GM23338 (cell line): ENCODE measurements around the gene NRP1. TPM values are rescaled to one million over a fixed set of nuclear protein-coding genes. Genes with fewer than 3 reads are reported as not detected.

Experiments
- ATAC-seq: fragments of 200-7000 bp; cut with Tn5 transposase; 3 replicates; pipeline ENCODE4 v1.9.1; 2020
- DNase-seq: peaks from one replicate; pipeline ENCODE4 v3.0.0-alpha.2; 2015; ENCODE audit warnings: low spot score
- H2AFZ ChIP-seq: fragments of 200-600 bp; sonication (generic); 2 replicates; pipeline ENCODE4 v1.8.0; 2016; ENCODE audit warnings: antibody characterized with exemption, mild to moderate bottlenecking, moderate library complexity
- H3F3A ChIP-seq: fragments of 200-600 bp; sonication (generic); replicated peaks from 2 replicates; pipeline ENCODE4 v1.8.0; 2017; ENCODE audit warnings: antibody characterized with exemption, mixed run types, low read depth
- H3K27ac ChIP-seq: fragments of 200-600 bp; sonication (generic); 2 replicates; pipeline ENCODE4 v1.6.1; 2016; ENCODE audit warnings: low read depth
- H3K27me3 ChIP-seq: fragments of 200-600 bp; sonication (generic); 2 replicates; pipeline ENCODE4 v1.8.0; 2016; ENCODE audit warnings: mild to moderate bottlenecking, mixed run types, moderate library complexity; ENCODE audit not compliant: insufficient read depth
- H3K36me3 ChIP-seq: fragments of 200-600 bp; sonication (generic); 2 replicates; pipeline ENCODE4 v1.8.0; 2016; ENCODE audit warnings: mild to moderate bottlenecking; ENCODE audit not compliant: insufficient read depth
- H3K4me1 ChIP-seq: fragments of 200-600 bp; sonication (generic); 2 replicates; pipeline ENCODE4 v1.8.0; 2016; ENCODE audit warnings: mild to moderate bottlenecking, moderate library complexity; ENCODE audit not compliant: insufficient read depth
- H3K4me2 ChIP-seq: fragments of 200-600 bp; sonication (generic); 2 replicates; pipeline ENCODE4 v1.7.1; 2017; ENCODE audit warnings: mixed run types
- H3K4me3 ChIP-seq: fragments of 200-600 bp; sonication (generic); 2 replicates; pipeline ENCODE4 v1.6.1; 2016; ENCODE audit warnings: mixed run types
- H3K79me2 ChIP-seq: fragments of 200-600 bp; sonication (generic); replicated peaks from 2 replicates; pipeline ENCODE4 v1.8.0; 2017; ENCODE audit warnings: mild to moderate bottlenecking; ENCODE audit not compliant: insufficient read depth
- H3K9me2 ChIP-seq: fragments of 200-600 bp; sonication (generic); 2 replicates; pipeline ENCODE4 v1.8.0; 2017; ENCODE audit not compliant: insufficient read depth
- H4K20me1 ChIP-seq: fragments of 200-600 bp; sonication (generic); replicated peaks from 2 replicates; pipeline ENCODE4 v1.8.0; 2017; ENCODE audit warnings: mild to moderate bottlenecking; ENCODE audit not compliant: insufficient read depth
- H3K27ac Mint-ChIP-seq: 2 replicates; pipeline ENCODE4 v1.8.0; 2020; ENCODE audit warnings: inconsistent platforms, mild to moderate bottlenecking, moderate library complexity, mixed read lengths
- H3K27me3 Mint-ChIP-seq: 3 replicates; pipeline ENCODE4 v1.8.0; 2022; ENCODE audit warnings: low read depth, mild to moderate bottlenecking, moderate library complexity, mixed read lengths, inconsistent platforms; ENCODE audit not compliant: insufficient read depth, poor library complexity
- H3K36me3 Mint-ChIP-seq: 3 replicates; pipeline ENCODE4 v1.8.0; 2021; ENCODE audit warnings: low read depth, mild to moderate bottlenecking, inconsistent platforms, moderate library complexity, mixed read lengths
- H3K4me1 Mint-ChIP-seq: 3 replicates; pipeline ENCODE4 v1.8.0; 2020; ENCODE audit warnings: mild to moderate bottlenecking, inconsistent platforms, mixed read lengths
- H3K4me3 Mint-ChIP-seq: 3 replicates; pipeline ENCODE4 v1.8.0; 2021; ENCODE audit warnings: moderate library complexity, mild to moderate bottlenecking, inconsistent platforms, mixed read lengths
- H3K9me3 Mint-ChIP-seq: 3 replicates; pipeline ENCODE4 v1.8.0; 2020; ENCODE audit warnings: moderate library complexity, mild to moderate bottlenecking, inconsistent platforms, mixed read lengths
- CREB1 ChIP-seq: fragments of 250-450 bp; sonication (Bioruptor Pico); IDR thresholded peaks from 2 replicates; pipeline ENCODE4 v1.5.0; 2020; ENCODE audit warnings: low read depth, mild to moderate bottlenecking, moderate library complexity
- CTCF ChIP-seq, 2 experiments: fragments of 200-600 bp in 1 of 2; sonication (generic) in 1 of 2; conservative IDR thresholded peaks; 2 replicates each; pipeline versions ENCODE4 v1.5.1 to v1.6.1; 2016 to 2017; ENCODE audit warnings: antibody characterized with exemption in 2 of 2, low read depth in 2 of 2, mild to moderate bottlenecking in 2 of 2, moderate library complexity in 1 of 2
- EZH2 ChIP-seq: fragments of 200-600 bp; sonication (generic); IDR thresholded peaks from one replicate; pipeline ENCODE4 v1.8.0; 2017; ENCODE audit warnings: antibody characterized with exemption, mild to moderate bottlenecking, low read depth; ENCODE audit not compliant: unreplicated experiment
- EZH2phosphoT487 ChIP-seq: fragments of 200-600 bp; sonication (generic); IDR thresholded peaks from one replicate; pipeline ENCODE4 v1.8.1; 2018; ENCODE audit warnings: antibody characterized with exemption; ENCODE audit not compliant: unreplicated experiment
- JUNB ChIP-seq: IDR thresholded peaks from one replicate; pipeline ENCODE4 v1.6.1; 2016; ENCODE audit warnings: antibody characterized with exemption; ENCODE audit not compliant: unreplicated experiment
- REST ChIP-seq: IDR thresholded peaks from one replicate; pipeline ENCODE4 v1.6.1; 2018; ENCODE audit warnings: antibody characterized with exemption; ENCODE audit not compliant: unreplicated experiment
- STAT1 ChIP-seq: IDR thresholded peaks from one replicate; pipeline ENCODE4 v1.6.1; 2016; ENCODE audit warnings: antibody characterized with exemption; ENCODE audit not compliant: unreplicated experiment
- polyA plus RNA-seq: library from polyadenylated mRNA; unstranded; fragments of >200 nt; fragmentation: Nextera tagmentation; extraction: Ambion mirVana; gene quantifications from 2 replicates; pipeline ENCODE4 v1.2.1, GENCODE V29; 2016
- total RNA-seq: library from RNA; depleted of rRNA; stranded (reverse); fragments of >200 nt; shearing (Covaris generic); gene quantifications from 2 replicates; pipeline ENCODE4 v1.2.3, GENCODE V29; 2014
- TF ChIP-seq, protein P1 (sequence below): fragments of 250-450 bp; sonication (Bioruptor Pico); IDR thresholded peaks from 2 replicates; pipeline ENCODE4 v1.5.0; 2020; ENCODE audit warnings: mild to moderate bottlenecking, moderate library complexity

NRP1 gene
- total and polyA plus RNA-seq, 2 experiments from 2014 or later = 2.9 to 3.5 TPM

GRCh38 chr10:33304423-33305225, 29.8 kb downstream of the NRP1 start:
- no peak overlapping the region for H3K4me2 ChIP-seq
- peaks cover 5% of the 10 kb centered on the region; the same call in 1 of the 2 replicates for H3K9me2 ChIP-seq
- no peaks in the 10 kb centered on the region for H4K20me1 ChIP-seq
- TF ChIP-seq JUNB = no peak
- TF ChIP-seq, protein P1, sequence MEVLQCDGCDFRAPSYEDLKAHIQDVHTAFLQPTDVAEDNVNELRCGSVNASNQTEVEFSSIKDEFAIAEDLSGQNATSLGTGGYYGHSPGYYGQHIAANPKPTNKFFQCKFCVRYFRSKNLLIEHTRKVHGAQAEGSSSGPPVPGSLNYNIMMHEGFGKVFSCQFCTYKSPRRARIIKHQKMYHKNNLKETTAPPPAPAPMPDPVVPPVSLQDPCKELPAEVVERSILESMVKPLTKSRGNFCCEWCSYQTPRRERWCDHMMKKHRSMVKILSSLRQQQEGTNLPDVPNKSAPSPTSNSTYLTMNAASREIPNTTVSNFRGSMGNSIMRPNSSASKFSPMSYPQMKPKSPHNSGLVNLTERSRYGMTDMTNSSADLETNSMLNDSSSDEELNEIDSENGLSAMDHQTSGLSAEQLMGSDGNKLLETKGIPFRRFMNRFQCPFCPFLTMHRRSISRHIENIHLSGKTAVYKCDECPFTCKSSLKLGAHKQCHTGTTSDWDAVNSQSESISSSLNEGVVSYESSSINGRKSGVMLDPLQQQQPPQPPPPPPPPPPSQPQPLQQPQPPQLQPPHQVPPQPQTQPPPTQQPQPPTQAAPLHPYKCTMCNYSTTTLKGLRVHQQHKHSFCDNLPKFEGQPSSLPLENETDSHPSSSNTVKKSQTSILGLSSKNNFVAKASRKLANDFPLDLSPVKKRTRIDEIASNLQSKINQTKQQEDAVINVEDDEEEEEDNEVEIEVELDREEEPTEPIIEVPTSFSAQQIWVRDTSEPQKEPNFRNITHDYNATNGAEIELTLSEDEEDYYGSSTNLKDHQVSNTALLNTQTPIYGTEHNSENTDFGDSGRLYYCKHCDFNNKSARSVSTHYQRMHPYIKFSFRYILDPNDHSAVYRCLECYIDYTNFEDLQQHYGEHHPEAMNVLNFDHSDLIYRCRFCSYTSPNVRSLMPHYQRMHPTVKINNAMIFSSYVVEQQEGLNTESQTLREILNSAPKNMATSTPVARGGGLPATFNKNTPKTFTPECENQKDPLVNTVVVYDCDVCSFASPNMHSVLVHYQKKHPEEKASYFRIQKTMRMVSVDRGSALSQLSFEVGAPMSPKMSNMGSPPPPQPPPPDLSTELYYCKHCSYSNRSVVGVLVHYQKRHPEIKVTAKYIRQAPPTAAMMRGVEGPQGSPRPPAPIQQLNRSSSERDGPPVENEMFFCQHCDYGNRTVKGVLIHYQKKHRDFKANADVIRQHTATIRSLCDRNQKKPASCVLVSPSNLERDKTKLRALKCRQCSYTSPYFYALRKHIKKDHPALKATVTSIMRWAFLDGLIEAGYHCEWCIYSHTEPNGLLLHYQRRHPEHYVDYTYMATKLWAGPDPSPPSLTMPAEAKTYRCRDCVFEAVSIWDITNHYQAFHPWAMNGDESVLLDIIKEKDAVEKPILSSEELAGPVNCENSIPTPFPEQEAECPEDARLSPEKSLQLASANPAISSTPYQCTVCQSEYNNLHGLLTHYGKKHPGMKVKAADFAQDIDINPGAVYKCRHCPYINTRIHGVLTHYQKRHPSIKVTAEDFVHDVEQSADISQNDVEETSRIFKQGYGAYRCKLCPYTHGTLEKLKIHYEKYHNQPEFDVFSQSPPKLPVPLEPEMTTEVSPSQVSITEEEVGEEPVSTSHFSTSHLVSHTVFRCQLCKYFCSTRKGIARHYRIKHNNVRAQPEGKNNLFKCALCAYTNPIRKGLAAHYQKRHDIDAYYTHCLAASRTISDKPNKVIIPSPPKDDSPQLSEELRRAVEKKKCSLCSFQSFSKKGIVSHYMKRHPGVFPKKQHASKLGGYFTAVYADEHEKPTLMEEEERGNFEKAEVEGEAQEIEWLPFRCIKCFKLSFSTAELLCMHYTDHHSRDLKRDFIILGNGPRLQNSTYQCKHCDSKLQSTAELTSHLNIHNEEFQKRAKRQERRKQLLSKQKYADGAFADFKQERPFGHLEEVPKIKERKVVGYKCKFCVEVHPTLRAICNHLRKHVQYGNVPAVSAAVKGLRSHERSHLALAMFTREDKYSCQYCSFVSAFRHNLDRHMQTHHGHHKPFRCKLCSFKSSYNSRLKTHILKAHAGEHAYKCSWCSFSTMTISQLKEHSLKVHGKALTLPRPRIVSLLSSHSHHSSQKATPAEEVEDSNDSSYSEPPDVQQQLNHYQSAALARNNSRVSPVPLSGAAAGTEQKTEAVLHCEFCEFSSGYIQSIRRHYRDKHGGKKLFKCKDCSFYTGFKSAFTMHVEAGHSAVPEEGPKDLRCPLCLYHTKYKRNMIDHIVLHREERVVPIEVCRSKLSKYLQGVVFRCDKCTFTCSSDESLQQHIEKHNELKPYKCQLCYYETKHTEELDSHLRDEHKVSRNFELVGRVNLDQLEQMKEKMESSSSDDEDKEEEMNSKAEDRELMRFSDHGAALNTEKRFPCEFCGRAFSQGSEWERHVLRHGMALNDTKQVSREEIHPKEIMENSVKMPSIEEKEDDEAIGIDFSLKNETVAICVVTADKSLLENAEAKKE (CRISPR knock-in tag) = no peak
- TF ChIP-seq CREB1 = no peak
- TF ChIP-seq REST = no peak
- TF ChIP-seq EZH2phosphoT487 = no peak
- no peak for TF ChIP-seq EZH2
- no peak for TF ChIP-seq STAT1
- TF ChIP-seq CTCF (conservative IDR thresholded peaks at IDR 0.05; ENCODE audit: low read depth in 2 of 2) = no peak
- H3K4me3 Mint-ChIP-seq = no peak overlapping the region
- peaks cover 5% of the 10 kb centered on the region for H3K4me1 Mint-ChIP-seq
- no peaks in the 10 kb centered on the region for H3F3A ChIP-seq
- no peak overlapping the region for H3K4me3 ChIP-seq
- no peaks in the 10 kb centered on the region for H3K36me3 Mint-ChIP-seq
- no peak overlapping the region for H3K27ac Mint-ChIP-seq
- H3K79me2 ChIP-seq = no peaks in the 10 kb centered on the region
- no peak for DNase-seq
- H3K27me3 ChIP-seq = no peaks in the 10 kb centered on the region
- ATAC-seq = no peak
- H3K27me3 Mint-ChIP-seq = peaks cover 6% of the 10 kb centered on the region
- no peak overlapping the region for H2AFZ ChIP-seq
- no peaks in the 10 kb centered on the region for H3K36me3 ChIP-seq
- H3K27ac ChIP-seq = no peak overlapping the region
- H3K9me3 Mint-ChIP-seq = 0 out of 3 replicates have a peak, but pooled peaks cover 2% of the 10 kb centered on the region
- no peaks in the 10 kb centered on the region for H3K4me1 ChIP-seq
